Calu3 (cell line): ENCODE data around the gene MED29. TPM values are rescaled to one million over a fixed set of nuclear protein-coding genes. Genes with fewer than 3 reads are reported as not detected.

ENCODE experiments used
- BruUV-seq: library from RNA; stranded (reverse); fragments of 400-500 nt; replicated peaks from 2 replicates; lab custom pipeline; 2021; lab: Mats Ljungman, UMichigan
- CTCF ChIA-PET: fragments of 300-600 bp; sonication (Branson Sonifier 250); formaldehyde crosslinking; loops from one replicate; lab custom pipeline; 2022; ENCODE audit warnings: antibody characterized with exemption; lab: Charles Lee
- DNase-seq: peaks from one replicate; pipeline ENCODE4 v3.0.0; 2022
- H3K27ac Mint-ChIP-seq: one replicate; pipeline ENCODE4 v1.8.0; 2022; ENCODE audit warnings: mixed read lengths; ENCODE audit not compliant: unreplicated experiment
- H3K27me3 Mint-ChIP-seq: one replicate; pipeline ENCODE4 v1.8.0; 2022; ENCODE audit warnings: mixed read lengths; ENCODE audit not compliant: unreplicated experiment
- H3K36me3 Mint-ChIP-seq: one replicate; pipeline ENCODE4 v1.8.0; 2022; ENCODE audit warnings: mild to moderate bottlenecking, moderate library complexity, mixed read lengths; ENCODE audit not compliant: insufficient read depth, unreplicated experiment
- H3K4me1 Mint-ChIP-seq: one replicate; pipeline ENCODE4 v1.8.0; 2022; ENCODE audit warnings: mild to moderate bottlenecking, low read depth, mixed read lengths; ENCODE audit not compliant: unreplicated experiment
- H3K4me3 Mint-ChIP-seq: one replicate; pipeline ENCODE4 v1.8.0; 2022; ENCODE audit warnings: mild to moderate bottlenecking, low read depth, moderate library complexity, mixed read lengths; ENCODE audit not compliant: unreplicated experiment
- H3K9me3 Mint-ChIP-seq: one replicate; pipeline ENCODE4 v1.8.0; 2022; ENCODE audit warnings: low read depth, mixed read lengths; ENCODE audit not compliant: unreplicated experiment
- intact Hi-C: fragments of 100-400 bp; cut with micrococcal nuclease; formaldehyde crosslinking; loops from one replicate; pipeline ENCODE4 v1.10.0; 2022; ENCODE audit not compliant: unreplicated experiment
- total RNA-seq: library from RNA; stranded (reverse); gene quantifications from 2 replicates; pipeline ENCODE4 v1.2.3, GENCODE V29; 2022
- TF ChIP-seq, protein P1 (sequence below): fragments of 200-600 bp; IDR thresholded peaks from one replicate; pipeline ENCODE4 v1.8.0; 2022; ENCODE audit warnings: antibody characterized with exemption; ENCODE audit not compliant: unreplicated experiment

MED29 gene
- total RNA-seq, 1 experiment from 2014 or later, result 56.8 TPM

DNA sequence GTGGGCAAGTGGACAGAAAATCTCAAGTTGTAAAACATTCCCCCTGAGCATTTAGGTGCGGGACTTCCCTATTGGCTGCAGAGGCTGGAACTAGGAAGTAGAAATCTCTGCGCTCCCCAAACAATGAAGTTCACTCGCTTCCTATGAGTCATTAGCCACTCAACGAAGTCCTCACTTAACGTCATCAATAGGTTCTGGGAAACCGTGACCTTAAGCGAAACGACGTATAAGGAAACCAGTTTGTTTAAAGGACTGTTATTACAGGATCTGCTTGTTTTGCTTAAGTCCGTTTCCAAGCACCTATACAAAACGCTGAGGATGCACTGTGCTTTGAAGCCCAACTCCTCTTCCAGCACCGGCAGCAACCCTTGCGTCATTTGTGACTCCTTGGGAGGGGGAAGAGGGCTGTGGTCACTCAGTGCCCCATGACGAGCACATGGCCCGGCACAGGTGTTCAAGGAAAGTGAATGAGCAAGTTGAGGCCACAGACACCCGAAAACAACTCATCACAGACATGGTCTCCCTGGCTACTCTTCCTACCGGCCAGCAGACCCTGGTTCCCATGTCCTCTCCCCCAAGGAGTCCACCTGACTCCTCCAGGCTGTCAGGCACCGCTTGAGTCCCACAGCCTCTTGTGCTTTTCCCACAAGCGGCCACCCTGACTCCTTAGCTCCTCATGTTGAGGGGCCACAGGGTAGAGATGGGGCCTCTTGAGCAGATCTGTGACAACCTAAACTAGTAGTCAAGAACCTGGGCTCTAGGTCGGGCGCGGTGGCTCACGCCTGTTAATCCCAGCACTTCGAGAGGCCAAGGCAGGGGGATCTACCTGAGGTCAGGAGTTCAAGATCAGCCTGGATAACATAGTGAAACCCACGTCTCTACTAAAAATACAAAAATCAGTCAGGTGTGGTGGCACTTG is 39.8 kb downstream of the MED29 start:
- TSS peak; percentile 84 for BruUV-seq
- H3K9me3 Mint-ChIP-seq, result no peaks in the 10 kb centered on the region
- H3K4me3 Mint-ChIP-seq, result peak overlapping the region; percentile 43
- peak; percentile 87 for DNase-seq
- TF ChIP-seq, protein P1, sequence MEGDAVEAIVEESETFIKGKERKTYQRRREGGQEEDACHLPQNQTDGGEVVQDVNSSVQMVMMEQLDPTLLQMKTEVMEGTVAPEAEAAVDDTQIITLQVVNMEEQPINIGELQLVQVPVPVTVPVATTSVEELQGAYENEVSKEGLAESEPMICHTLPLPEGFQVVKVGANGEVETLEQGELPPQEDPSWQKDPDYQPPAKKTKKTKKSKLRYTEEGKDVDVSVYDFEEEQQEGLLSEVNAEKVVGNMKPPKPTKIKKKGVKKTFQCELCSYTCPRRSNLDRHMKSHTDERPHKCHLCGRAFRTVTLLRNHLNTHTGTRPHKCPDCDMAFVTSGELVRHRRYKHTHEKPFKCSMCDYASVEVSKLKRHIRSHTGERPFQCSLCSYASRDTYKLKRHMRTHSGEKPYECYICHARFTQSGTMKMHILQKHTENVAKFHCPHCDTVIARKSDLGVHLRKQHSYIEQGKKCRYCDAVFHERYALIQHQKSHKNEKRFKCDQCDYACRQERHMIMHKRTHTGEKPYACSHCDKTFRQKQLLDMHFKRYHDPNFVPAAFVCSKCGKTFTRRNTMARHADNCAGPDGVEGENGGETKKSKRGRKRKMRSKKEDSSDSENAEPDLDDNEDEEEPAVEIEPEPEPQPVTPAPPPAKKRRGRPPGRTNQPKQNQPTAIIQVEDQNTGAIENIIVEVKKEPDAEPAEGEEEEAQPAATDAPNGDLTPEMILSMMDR, result no peak
- CTCF ChIA-PET, result no interaction called here
- H3K36me3 Mint-ChIP-seq, result peaks cover 79% of the 10 kb centered on the region
- peak overlapping the region; percentile 96 for H3K27ac Mint-ChIP-seq
- peaks cover 24% of the 10 kb centered on the region for H3K4me1 Mint-ChIP-seq
- no peaks in the 10 kb centered on the region for H3K27me3 Mint-ChIP-seq
- intact Hi-C loops, result loop anchor here (1.0 to 2.0 kb wide), 2 partner anchors 18 to 40 kb away; partner anchors contain the start of genes MED29, PAF1 and PLEKHG2

DNA sequence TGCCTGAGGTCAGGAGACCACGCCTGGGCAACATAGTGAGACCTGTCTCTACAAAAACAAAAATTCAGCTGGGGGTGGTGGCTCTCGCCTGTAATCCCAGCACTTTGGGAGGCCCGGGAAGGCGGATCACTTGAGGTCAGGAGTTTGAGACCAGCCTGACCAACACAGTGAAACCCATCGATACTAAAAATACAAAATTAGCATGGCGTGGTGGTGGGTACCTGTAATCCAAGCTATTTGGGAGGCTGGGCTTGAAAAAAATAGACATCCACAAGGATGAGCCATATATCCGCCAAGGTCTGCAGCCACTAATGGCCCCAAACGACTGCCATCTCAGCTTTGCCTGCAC is 41.5 kb downstream of the MED29 start:
- Mint-ChIP-seq H3K27me3 (peaks cover 5% of the 10 kb centered on the region), H3K4me1 (peaks cover 33% of the 10 kb centered on the region), H3K9me3 (no peaks in the 10 kb centered on the region), H3K27ac (peak overlapping the region; percentile 97), H3K36me3 (peaks cover 94% of the 10 kb centered on the region), H3K4me3 (no peak overlapping the region)
- CTCF ChIA-PET, result no interaction called here
- intact Hi-C loops, result no loop called here
- TF ChIP-seq, protein P1, result no peak
- DNase-seq, result no peak
- no TSS peak for BruUV-seq

DNA sequence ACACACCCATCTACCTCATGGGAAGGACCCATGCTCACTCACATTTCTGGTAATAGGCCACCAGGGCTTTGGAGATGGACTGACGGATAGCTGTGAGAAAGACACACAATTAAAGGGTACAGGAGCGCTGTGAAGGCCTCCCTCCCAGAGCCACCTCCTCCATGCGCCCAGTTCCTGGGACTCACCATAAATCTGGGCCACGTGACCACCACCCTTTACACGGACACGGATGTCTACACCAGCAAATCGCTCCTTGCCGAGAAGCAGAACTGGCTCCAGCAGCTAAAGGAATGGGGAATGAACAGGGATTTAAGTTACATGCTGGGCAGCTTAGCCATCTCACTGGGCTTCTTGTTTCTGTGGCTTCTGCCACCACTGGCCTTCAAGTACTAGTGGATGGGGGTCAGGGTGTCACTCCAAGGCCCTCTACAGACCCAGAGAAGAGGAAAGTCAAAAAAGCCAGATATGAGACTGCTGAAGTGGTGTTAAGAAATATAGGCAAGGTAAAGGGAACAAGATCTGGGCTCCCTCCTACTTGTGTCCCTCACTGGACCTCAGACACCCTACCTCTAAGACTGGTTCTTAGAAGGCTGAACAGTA is 42.4 kb downstream of the MED29 start:
- DNase-seq, result no peak
- peak overlapping the region; percentile 97 for H3K27ac Mint-ChIP-seq
- intact Hi-C loops, result no loop called here

More for the DNA sequence above, 42.4 kb downstream of the MED29 start:
- TF ChIP-seq, protein P1, result no peak
- CTCF ChIA-PET, result no interaction called here
- Mint-ChIP-seq H3K9me3 (no peaks in the 10 kb centered on the region), H3K4me3 (peak overlapping the region; percentile 96), H3K4me1 (peaks cover 33% of the 10 kb centered on the region), H3K27me3 (peaks cover 9% of the 10 kb centered on the region), H3K36me3 (peaks cover 89% of the 10 kb centered on the region)
- BruUV-seq, result no TSS peak
